Sigmoid colon (tissue), 4 donors: ENCODE measurements around the gene PLOD1.
A peak's percentile ranks its signal among the peaks of the same experiment; 100 is the strongest.

Experiments used
- EP300 ChIP-seq, 4 donors: sonication (generic); formaldehyde crosslinking; IDR thresholded peaks; one replicate each; pipeline ENCODE4 v1.6.1; 2017; ENCODE audit warnings: antibody characterized with exemption in 4 of 4
- POLR2A ChIP-seq, 2 donors: fragments of 450-650 bp; IDR thresholded peaks; one replicate each; pipeline ENCODE4 v1.6.1; 2016; ENCODE audit warnings: antibody characterized with exemption in 2 of 2, mild to moderate bottlenecking in 2 of 2, moderate library complexity in 2 of 2
- POLR2AphosphoS5 ChIP-seq, 4 donors: sonication (generic); formaldehyde crosslinking; IDR thresholded peaks; one replicate each; pipeline ENCODE4 v1.6.1; 2017; ENCODE audit warnings: antibody characterized with exemption in 4 of 4
- TF ChIP-seq, protein P1 (sequence below), 4 experiments: fragments of 450-650 bp in 3 of 4; fragments of 200-600 bp in 1 of 4; IDR thresholded peaks; one replicate each; pipeline ENCODE4 v1.5.1; 2016 to 2019; ENCODE audit warnings: antibody characterized with exemption in 4 of 4, mild to moderate bottlenecking in 3 of 4, moderate library complexity in 2 of 4

GRCh38 chr1:11929849-11930248, 4.7 kb upstream of the PLOD1 start:
- TF ChIP-seq, protein P1, sequence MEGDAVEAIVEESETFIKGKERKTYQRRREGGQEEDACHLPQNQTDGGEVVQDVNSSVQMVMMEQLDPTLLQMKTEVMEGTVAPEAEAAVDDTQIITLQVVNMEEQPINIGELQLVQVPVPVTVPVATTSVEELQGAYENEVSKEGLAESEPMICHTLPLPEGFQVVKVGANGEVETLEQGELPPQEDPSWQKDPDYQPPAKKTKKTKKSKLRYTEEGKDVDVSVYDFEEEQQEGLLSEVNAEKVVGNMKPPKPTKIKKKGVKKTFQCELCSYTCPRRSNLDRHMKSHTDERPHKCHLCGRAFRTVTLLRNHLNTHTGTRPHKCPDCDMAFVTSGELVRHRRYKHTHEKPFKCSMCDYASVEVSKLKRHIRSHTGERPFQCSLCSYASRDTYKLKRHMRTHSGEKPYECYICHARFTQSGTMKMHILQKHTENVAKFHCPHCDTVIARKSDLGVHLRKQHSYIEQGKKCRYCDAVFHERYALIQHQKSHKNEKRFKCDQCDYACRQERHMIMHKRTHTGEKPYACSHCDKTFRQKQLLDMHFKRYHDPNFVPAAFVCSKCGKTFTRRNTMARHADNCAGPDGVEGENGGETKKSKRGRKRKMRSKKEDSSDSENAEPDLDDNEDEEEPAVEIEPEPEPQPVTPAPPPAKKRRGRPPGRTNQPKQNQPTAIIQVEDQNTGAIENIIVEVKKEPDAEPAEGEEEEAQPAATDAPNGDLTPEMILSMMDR (IDR thresholded peaks at IDR 0.05), result no peak
- no peak for TF ChIP-seq POLR2A (IDR thresholded peaks at IDR 0.05)
- peak in 3 of 4 donors; percentile 35 to 74 (median 45) for TF ChIP-seq POLR2AphosphoS5 (IDR thresholded peaks at IDR 0.05)
- TF ChIP-seq EP300 (IDR thresholded peaks at IDR 0.05), result no peak
